NCI-H2107 (cell line): ENCODE measurements around the gene PHPT1.

Experiments used
- DNase-seq: peaks from one replicate; lab custom pipeline; 2025; lab: John Stamatoyannopoulos, UW

PHPT1 gene

GRCh38 chr9:136847826-136848392 is 1.3 kb upstream of the PHPT1 start:
- peak; percentile 81 for DNase-seq

GRCh38 chr9:136848393-136849037 is 694 bp upstream of the PHPT1 start:
- DNase-seq: no peak

- DNase-seq: no peak
Observed at GRCh38 chr9:136849960-136850865, 1.0 kb downstream of the PHPT1 start.

- no peak for DNase-seq
Observed at GRCh38 chr9:136850866-136851775, 1.9 kb downstream of the PHPT1 start.

GRCh38 chr9:136851941-136852663 is 2.9 kb downstream of the PHPT1 start, which contains the start of gene MAMDC4:
Gene MAMDC4, plus strand, starts transcription at chr9:136852346. Its CDS starts 71 bp downstream, at chr9:136852417.
- DNase-seq: no peak

GRCh38 chr9:136852664-136853595 is 3.7 kb downstream of the PHPT1 start:
- no peak for DNase-seq

- no peak for DNase-seq
Observed at GRCh38 chr9:136853596-136854112, 4.4 kb downstream of the PHPT1 start.

GRCh38 chr9:136854113-136854841 is 5.1 kb downstream of the PHPT1 start:
- no peak for DNase-seq

GRCh38 chr9:136854842-136855460 is 5.7 kb downstream of the PHPT1 start:
- DNase-seq: no peak

- DNase-seq: no peak
Observed at GRCh38 chr9:136855461-136856078, 6.4 kb downstream of the PHPT1 start.

- no peak for DNase-seq
Observed at GRCh38 chr9:136856079-136856476, 6.9 kb downstream of the PHPT1 start.

- no peak for DNase-seq
Observed at GRCh38 chr9:136856541-136857141, 7.4 kb downstream of the PHPT1 start.

- DNase-seq: no peak
Observed at GRCh38 chr9:136857166-136857565, 8.0 kb downstream of the PHPT1 start.

GRCh38 chr9:136857581-136858412 is 8.6 kb downstream of the PHPT1 start:
- no peak for DNase-seq

GRCh38 chr9:136858452-136858843 is 9.2 kb downstream of the PHPT1 start:
- no peak for DNase-seq

- no peak for DNase-seq
Observed at GRCh38 chr9:136858844-136859757, 9.9 kb downstream of the PHPT1 start.
